WTC11 (cell line): ENCODE data around the gene EML6. TPM values are rescaled to one million over a fixed set of nuclear protein-coding genes. Genes with fewer than 3 reads are reported as not detected.
A peak's percentile ranks its signal among the peaks of the same experiment; 100 is the strongest.

ENCODE experiments used
- ATAC-seq: fragments of 200-7000 bp; cut with Tn5 transposase; 2 replicates; pipeline ENCODE4 v1.10.0; 2021; ENCODE audit warnings: mild to moderate bottlenecking, moderate library complexity
- CTCF ChIA-PET: fragments of 300-600 bp; sonication (Branson Sonifier 250); formaldehyde crosslinking; loops from one replicate; lab custom pipeline; 2021; ENCODE audit warnings: antibody characterized with exemption; lab: Charles Lee
- POLR2A ChIA-PET: fragments of 350-600 bp; sonication (Branson Sonifier 250); formaldehyde crosslinking; loops from one replicate; lab custom pipeline; 2021; ENCODE audit warnings: antibody characterized with exemption; lab: Charles Lee
- DNase-seq: peaks from one replicate; pipeline ENCODE4 v3.0.0; 2021; ENCODE audit warnings: low spot score
- H3K27ac Mint-ChIP-seq: 2 replicates; pipeline ENCODE4 v1.8.0; 2021; ENCODE audit warnings: mixed read lengths
- H3K27me3 Mint-ChIP-seq: 2 replicates; pipeline ENCODE4 v1.8.0; 2021; ENCODE audit warnings: low read depth, mild to moderate bottlenecking, moderate library complexity, mixed read lengths
- H3K36me3 Mint-ChIP-seq: 2 replicates; pipeline ENCODE4 v1.8.0; 2021; ENCODE audit warnings: mixed read lengths
- H3K4me1 Mint-ChIP-seq: 2 replicates; pipeline ENCODE4 v1.8.0; 2022; ENCODE audit warnings: mixed read lengths
- H3K4me3 Mint-ChIP-seq: 2 replicates; pipeline ENCODE4 v1.8.0; 2021; ENCODE audit warnings: mild to moderate bottlenecking, moderate library complexity, mixed read lengths
- H3K9me3 Mint-ChIP-seq: 2 replicates; pipeline ENCODE4 v1.8.0; 2021; ENCODE audit warnings: mixed read lengths
- ATF1 ChIP-seq: sonication (generic); formaldehyde crosslinking; IDR thresholded peaks from 2 replicates; pipeline ENCODE4 v1.8.1; 2023; ENCODE audit warnings: mild to moderate bottlenecking, moderate library complexity, missing genetic modification reagents
- CTCF ChIP-seq: fragments of 200-600 bp; IDR thresholded peaks from 2 replicates; pipeline ENCODE4 v1.8.0; 2022; ENCODE audit warnings: antibody characterized with exemption
- ELF4 ChIP-seq: sonication (generic); formaldehyde crosslinking; IDR thresholded peaks from 2 replicates; pipeline ENCODE4 v1.8.1; 2022; ENCODE audit warnings: low read depth, mild to moderate bottlenecking, moderate library complexity, missing genetic modification reagents
- ETV6 ChIP-seq: sonication (generic); formaldehyde crosslinking; IDR thresholded peaks from 2 replicates; pipeline ENCODE4 v1.8.1; 2022; ENCODE audit warnings: mild to moderate bottlenecking, missing genetic modification reagents
- FOXK1 ChIP-seq: sonication (generic); formaldehyde crosslinking; IDR thresholded peaks from 2 replicates; pipeline ENCODE4 v1.8.0; 2022; ENCODE audit warnings: mild to moderate bottlenecking, moderate library complexity, missing genetic modification reagents
- FOXP1 ChIP-seq: sonication (generic); formaldehyde crosslinking; IDR thresholded peaks from 2 replicates; pipeline ENCODE4 v1.8.0; 2022; ENCODE audit warnings: missing genetic modification reagents, mild to moderate bottlenecking, moderate library complexity, borderline replicate concordance
- MLX ChIP-seq: sonication (generic); formaldehyde crosslinking; IDR thresholded peaks from 2 replicates; pipeline ENCODE4 v1.8.1; 2023; ENCODE audit warnings: mild to moderate bottlenecking, missing genetic modification reagents, moderate library complexity
- NR3C1 ChIP-seq: sonication (generic); formaldehyde crosslinking; conservative IDR thresholded peaks from 2 replicates; pipeline ENCODE4 v1.8.1; 2023; ENCODE audit warnings: low read depth, mild to moderate bottlenecking, missing genetic modification reagents
- PRRX2 ChIP-seq: fragments of 250-450 bp; sonication (Bioruptor Pico); IDR thresholded peaks from 2 replicates; pipeline ENCODE4 v1.8.0; 2021; ENCODE audit warnings: mild to moderate bottlenecking
- SMAD3 ChIP-seq: sonication (generic); formaldehyde crosslinking; IDR thresholded peaks from 2 replicates; pipeline ENCODE4 v1.8.0; 2022; ENCODE audit warnings: missing genetic modification reagents, mild to moderate bottlenecking, borderline replicate concordance
- TP53 ChIP-seq: sonication (generic); formaldehyde crosslinking; IDR thresholded peaks from 2 replicates; pipeline ENCODE4 v1.8.1; 2023; ENCODE audit warnings: mild to moderate bottlenecking, missing genetic modification reagents
- ZBTB43 ChIP-seq: sonication (generic); formaldehyde crosslinking; IDR thresholded peaks from 2 replicates; pipeline ENCODE4 v1.8.1; 2023; ENCODE audit warnings: mild to moderate bottlenecking, missing genetic modification reagents
- ZNF232 ChIP-seq: sonication (generic); formaldehyde crosslinking; IDR thresholded peaks from 2 replicates; pipeline ENCODE4 v1.8.0; 2022; ENCODE audit warnings: mild to moderate bottlenecking, missing genetic modification reagents
- ZNF317 ChIP-seq: sonication (generic); formaldehyde crosslinking; IDR thresholded peaks from 2 replicates; pipeline ENCODE4 v1.8.1; 2023; ENCODE audit warnings: low read depth, mild to moderate bottlenecking, moderate library complexity, missing genetic modification reagents, borderline replicate concordance
- ZSCAN18 ChIP-seq: fragments of 250-450 bp; sonication (Bioruptor Pico); IDR thresholded peaks from 2 replicates; pipeline ENCODE4 v2.1.2; 2022; ENCODE audit warnings: mild to moderate bottlenecking, moderate library complexity
- total RNA-seq: library from RNA; stranded (reverse); gene quantifications from 3 replicates; pipeline ENCODE4 v1.2.3, GENCODE V29; 2021
- TF ChIP-seq, protein P1 (sequence below): sonication (generic); formaldehyde crosslinking; IDR thresholded peaks from 2 replicates; pipeline ENCODE4 v1.8.0; 2023; ENCODE audit warnings: mild to moderate bottlenecking, missing genetic modification reagents
- TF ChIP-seq, protein P2 (sequence below): sonication (generic); formaldehyde crosslinking; IDR thresholded peaks from 2 replicates; pipeline ENCODE4 v1.8.0; 2022; ENCODE audit warnings: mild to moderate bottlenecking, missing genetic modification reagents
- TF ChIP-seq, protein P3 (sequence below): sonication (generic); formaldehyde crosslinking; conservative IDR thresholded peaks from 2 replicates; pipeline ENCODE4 v1.8.1; 2023; ENCODE audit warnings: mild to moderate bottlenecking, low read depth, missing genetic modification reagents, moderate library complexity

The EML6 gene
- total RNA-seq, 1 experiment from 2014 or later = 2.1 TPM

DNA sequence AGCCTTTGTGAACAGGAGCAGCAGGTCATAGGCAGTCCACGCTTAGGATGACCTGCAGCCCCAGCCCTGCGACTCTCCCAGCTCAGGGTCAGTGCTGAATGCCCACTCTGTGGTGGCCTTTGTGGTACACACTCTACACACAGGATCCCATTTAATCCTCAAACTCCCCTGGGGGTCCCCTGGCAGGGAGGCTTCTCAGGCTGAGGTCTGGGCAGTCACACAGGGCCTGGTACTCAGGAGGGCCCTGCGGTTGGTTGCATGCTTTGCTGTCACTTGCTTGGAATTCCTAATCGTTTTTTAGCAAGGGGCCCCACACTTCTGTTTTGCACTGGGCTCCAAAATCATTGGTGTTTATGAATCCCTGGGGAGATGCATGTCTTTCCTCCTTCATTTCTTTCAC lies 113.0 kb downstream of the EML6 start:
- TF ChIP-seq ZBTB43 (no peak), NR3C1 (CRISPR knock-in tag) (no peak)
- TF ChIP-seq, protein P1, sequence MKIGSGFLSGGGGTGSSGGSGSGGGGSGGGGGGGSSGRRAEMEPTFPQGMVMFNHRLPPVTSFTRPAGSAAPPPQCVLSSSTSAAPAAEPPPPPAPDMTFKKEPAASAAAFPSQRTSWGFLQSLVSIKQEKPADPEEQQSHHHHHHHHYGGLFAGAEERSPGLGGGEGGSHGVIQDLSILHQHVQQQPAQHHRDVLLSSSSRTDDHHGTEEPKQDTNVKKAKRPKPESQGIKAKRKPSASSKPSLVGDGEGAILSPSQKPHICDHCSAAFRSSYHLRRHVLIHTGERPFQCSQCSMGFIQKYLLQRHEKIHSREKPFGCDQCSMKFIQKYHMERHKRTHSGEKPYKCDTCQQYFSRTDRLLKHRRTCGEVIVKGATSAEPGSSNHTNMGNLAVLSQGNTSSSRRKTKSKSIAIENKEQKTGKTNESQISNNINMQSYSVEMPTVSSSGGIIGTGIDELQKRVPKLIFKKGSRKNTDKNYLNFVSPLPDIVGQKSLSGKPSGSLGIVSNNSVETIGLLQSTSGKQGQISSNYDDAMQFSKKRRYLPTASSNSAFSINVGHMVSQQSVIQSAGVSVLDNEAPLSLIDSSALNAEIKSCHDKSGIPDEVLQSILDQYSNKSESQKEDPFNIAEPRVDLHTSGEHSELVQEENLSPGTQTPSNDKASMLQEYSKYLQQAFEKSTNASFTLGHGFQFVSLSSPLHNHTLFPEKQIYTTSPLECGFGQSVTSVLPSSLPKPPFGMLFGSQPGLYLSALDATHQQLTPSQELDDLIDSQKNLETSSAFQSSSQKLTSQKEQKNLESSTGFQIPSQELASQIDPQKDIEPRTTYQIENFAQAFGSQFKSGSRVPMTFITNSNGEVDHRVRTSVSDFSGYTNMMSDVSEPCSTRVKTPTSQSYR (CRISPR knock-in tag) = no peak
- H3K36me3 Mint-ChIP-seq = no peaks in the 10 kb centered on the region
- CTCF ChIA-PET = no interaction called here
- no peak overlapping the region for H3K27ac Mint-ChIP-seq
- H3K4me3 Mint-ChIP-seq = no peak overlapping the region
- no peak for DNase-seq
- POLR2A ChIA-PET = no interaction called here
- H3K9me3 Mint-ChIP-seq = no peaks in the 10 kb centered on the region
- no peaks in the 10 kb centered on the region for H3K27me3 Mint-ChIP-seq
- ATAC-seq = no peak
- H3K4me1 Mint-ChIP-seq = no peaks in the 10 kb centered on the region

- ATAC-seq = peak; percentile 87
- H3K27ac Mint-ChIP-seq = no peak overlapping the region
- H3K36me3 Mint-ChIP-seq = no peaks in the 10 kb centered on the region
- no peaks in the 10 kb centered on the region for H3K9me3 Mint-ChIP-seq
- POLR2A ChIA-PET = no interaction called here
- CTCF ChIA-PET = interaction anchor here (0.6 to 2.8 kb wide), 48 partner anchors 9 to 746 kb away, joined by 3 to 41 read pairs (median 4); partner anchors contain the start of genes EML6 and RTN4
- H3K27me3 Mint-ChIP-seq = no peaks in the 10 kb centered on the region
- TF ChIP-seq TP53 (no peak), CTCF (peak; percentile 76)
- TF ChIP-seq, all 79 proteins: peak for 1
- H3K4me1 Mint-ChIP-seq = no peaks in the 10 kb centered on the region
- peak; percentile 62 for DNase-seq
- H3K4me3 Mint-ChIP-seq = no peak overlapping the region
These were observed 115.1 kb downstream of the EML6 start for GRCh38 chr2:54838585-54839035.

GRCh38 chr2:54839461-54840255 lies 116.2 kb downstream of the EML6 start:
- Mint-ChIP-seq H3K9me3 (no peaks in the 10 kb centered on the region), H3K27me3 (no peaks in the 10 kb centered on the region), H3K4me1 (no peaks in the 10 kb centered on the region), H3K36me3 (no peaks in the 10 kb centered on the region), H3K4me3 (no peak overlapping the region), H3K27ac (no peak overlapping the region)
- DNase-seq = no peak
- ChIA-PET CTCF (interaction anchor here (0.6 to 2.8 kb wide), 24 partner anchors 8 to 732 kb away, joined by 3 to 41 read pairs (median 5); partner anchors contain the start of genes EML6 and RTN4), POLR2A (no interaction called here)
- no peak; the same call in 1 of the 2 replicates for ATAC-seq
- TF ChIP-seq, protein P2, sequence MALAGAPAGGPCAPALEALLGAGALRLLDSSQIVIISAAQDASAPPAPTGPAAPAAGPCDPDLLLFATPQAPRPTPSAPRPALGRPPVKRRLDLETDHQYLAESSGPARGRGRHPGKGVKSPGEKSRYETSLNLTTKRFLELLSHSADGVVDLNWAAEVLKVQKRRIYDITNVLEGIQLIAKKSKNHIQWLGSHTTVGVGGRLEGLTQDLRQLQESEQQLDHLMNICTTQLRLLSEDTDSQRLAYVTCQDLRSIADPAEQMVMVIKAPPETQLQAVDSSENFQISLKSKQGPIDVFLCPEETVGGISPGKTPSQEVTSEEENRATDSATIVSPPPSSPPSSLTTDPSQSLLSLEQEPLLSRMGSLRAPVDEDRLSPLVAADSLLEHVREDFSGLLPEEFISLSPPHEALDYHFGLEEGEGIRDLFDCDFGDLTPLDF (CRISPR knock-in tag) = no peak
- no peak for TF ChIP-seq ZNF317 (CRISPR knock-in tag)
- TF ChIP-seq ZSCAN18 = no peak
- TF ChIP-seq PRRX2 (CRISPR knock-in tag) = no peak
- no peak for TF ChIP-seq ELF4 (CRISPR knock-in tag)
- TF ChIP-seq TP53 = no peak
- TF ChIP-seq, protein P3, sequence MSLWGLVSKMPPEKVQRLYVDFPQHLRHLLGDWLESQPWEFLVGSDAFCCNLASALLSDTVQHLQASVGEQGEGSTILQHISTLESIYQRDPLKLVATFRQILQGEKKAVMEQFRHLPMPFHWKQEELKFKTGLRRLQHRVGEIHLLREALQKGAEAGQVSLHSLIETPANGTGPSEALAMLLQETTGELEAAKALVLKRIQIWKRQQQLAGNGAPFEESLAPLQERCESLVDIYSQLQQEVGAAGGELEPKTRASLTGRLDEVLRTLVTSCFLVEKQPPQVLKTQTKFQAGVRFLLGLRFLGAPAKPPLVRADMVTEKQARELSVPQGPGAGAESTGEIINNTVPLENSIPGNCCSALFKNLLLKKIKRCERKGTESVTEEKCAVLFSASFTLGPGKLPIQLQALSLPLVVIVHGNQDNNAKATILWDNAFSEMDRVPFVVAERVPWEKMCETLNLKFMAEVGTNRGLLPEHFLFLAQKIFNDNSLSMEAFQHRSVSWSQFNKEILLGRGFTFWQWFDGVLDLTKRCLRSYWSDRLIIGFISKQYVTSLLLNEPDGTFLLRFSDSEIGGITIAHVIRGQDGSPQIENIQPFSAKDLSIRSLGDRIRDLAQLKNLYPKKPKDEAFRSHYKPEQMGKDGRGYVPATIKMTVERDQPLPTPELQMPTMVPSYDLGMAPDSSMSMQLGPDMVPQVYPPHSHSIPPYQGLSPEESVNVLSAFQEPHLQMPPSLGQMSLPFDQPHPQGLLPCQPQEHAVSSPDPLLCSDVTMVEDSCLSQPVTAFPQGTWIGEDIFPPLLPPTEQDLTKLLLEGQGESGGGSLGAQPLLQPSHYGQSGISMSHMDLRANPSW (CRISPR knock-in tag) = no peak
- TF ChIP-seq ZNF232 (CRISPR knock-in tag) = no peak
- TF ChIP-seq ETV6 (CRISPR knock-in tag) = no peak
- no peak for TF ChIP-seq SMAD3 (CRISPR knock-in tag)
- TF ChIP-seq MLX = no peak
- no peak for TF ChIP-seq FOXK1 (CRISPR knock-in tag)
- TF ChIP-seq ATF1 = no peak
- no peak for TF ChIP-seq FOXP1 (CRISPR knock-in tag)
